HG02970 (cell line): ENCODE measurements around the gene P2RX4.
"Not testable (repeated sequence)": the region's sequence is repeated elsewhere in the genome, so short reads cannot be mapped to it uniquely, and the experiment has no call there.

Experiments
- ATAC-seq: cut with Tn5 transposase; IDR thresholded peaks from one replicate; pipeline ENCODE4 v1.9.1; 2021; ENCODE audit warnings: mild to moderate bottlenecking, moderate library complexity, moderate number of reproducible peaks; ENCODE audit not compliant: unreplicated experiment, low FRiP score

The P2RX4 gene

DNA sequence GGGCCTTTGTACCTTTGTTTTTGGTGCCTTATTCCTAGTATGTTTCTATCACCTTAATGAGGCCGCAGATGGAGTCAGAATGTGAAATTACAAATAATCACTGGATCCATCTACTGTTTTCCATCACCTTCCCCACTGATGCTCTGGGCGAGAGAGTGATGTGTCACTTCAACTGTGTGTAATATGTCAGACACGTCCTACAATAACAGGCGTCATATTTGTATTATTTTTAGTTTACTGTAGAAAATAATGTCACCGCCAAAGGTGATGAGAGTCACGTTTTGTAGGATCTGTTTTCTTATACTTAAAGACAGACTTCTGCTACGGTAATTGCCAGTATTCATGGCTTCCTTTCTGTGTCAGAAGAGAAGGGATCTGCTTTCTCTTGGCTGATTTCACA, 22.4 kb upstream of the P2RX4 start:
- ATAC-seq: no peak

GRCh38 chr12:121188227-121188626, 21.7 kb upstream of the P2RX4 start:
- no peak for ATAC-seq

DNA sequence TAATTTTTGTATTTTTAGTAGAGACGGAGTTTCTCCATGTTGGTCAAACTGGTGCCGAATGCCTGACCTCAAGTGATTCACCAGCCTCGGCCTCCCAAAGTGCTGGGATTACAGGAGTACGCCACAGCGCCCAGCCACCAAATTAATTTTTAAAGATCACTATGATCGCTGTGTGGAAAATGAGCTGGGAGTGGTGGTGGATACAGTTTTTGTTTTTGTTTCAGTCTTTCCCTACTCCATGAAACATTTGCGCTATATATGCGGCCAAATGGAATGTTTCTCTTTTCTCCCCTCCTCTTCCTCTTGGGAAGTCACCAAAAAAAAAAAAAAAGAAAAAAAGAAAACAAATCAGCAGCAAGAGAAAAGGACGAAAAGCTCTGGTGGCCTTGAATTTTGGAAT, 20.8 kb upstream of the P2RX4 start:
- ATAC-seq: no peak

GRCh38 chr12:121189619-121190155, 20.2 kb upstream of the P2RX4 start:
- ATAC-seq: no peak

DNA sequence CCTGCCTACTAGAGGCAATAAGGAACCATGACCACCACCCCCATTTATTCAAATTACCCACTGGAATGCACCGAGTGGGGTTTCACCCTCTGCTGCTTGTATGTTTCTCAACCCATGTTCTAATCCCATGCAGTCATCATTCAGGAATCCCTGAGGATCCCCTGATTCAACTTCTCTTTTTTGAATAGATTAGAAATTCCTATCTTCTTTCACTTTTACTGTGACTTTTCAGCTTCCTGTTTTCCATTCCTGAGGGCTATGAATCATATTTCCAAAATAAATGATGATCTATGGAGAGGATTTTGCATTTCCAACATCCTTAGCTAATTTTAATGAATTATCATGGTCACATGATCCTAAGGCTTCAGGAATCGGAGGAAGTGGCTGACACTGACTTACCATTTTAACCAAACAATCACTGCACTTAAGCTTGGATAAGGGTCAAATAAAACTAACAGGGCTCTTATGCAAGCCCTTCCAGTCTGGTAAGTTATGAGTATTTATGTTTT, 19.4 kb upstream of the P2RX4 start:
- ATAC-seq: no peak

- no peak for ATAC-seq
These were observed 18.8 kb upstream of the P2RX4 start for GRCh38 chr12:121191151-121191550.

GRCh38 chr12:121196902-121197301, 13.0 kb upstream of the P2RX4 start:
- no peak for ATAC-seq

GRCh38 chr12:121198949-121199348, 11.0 kb upstream of the P2RX4 start:
- ATAC-seq: no peak

DNA sequence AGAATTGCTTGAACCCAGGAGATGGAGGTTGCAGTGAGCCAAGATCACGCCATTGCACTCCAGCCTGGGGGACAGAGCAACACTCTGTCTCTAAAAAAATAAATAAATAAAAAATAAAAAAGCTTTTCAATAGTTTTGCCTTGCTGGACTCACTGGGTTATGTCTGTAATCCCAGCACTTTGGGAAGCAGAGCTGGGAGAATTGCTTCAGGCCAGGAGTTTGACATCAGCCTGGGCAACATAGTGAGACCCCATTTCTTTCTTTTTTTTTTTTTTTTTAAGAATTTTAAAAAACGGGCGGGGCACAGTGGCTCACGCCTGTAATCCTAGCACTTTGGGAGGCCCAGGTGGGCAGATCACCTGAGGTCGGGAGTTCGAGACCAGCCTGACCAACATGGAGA, 8.8 kb upstream of the P2RX4 start:
- not testable (repeated sequence) for ATAC-seq

DNA sequence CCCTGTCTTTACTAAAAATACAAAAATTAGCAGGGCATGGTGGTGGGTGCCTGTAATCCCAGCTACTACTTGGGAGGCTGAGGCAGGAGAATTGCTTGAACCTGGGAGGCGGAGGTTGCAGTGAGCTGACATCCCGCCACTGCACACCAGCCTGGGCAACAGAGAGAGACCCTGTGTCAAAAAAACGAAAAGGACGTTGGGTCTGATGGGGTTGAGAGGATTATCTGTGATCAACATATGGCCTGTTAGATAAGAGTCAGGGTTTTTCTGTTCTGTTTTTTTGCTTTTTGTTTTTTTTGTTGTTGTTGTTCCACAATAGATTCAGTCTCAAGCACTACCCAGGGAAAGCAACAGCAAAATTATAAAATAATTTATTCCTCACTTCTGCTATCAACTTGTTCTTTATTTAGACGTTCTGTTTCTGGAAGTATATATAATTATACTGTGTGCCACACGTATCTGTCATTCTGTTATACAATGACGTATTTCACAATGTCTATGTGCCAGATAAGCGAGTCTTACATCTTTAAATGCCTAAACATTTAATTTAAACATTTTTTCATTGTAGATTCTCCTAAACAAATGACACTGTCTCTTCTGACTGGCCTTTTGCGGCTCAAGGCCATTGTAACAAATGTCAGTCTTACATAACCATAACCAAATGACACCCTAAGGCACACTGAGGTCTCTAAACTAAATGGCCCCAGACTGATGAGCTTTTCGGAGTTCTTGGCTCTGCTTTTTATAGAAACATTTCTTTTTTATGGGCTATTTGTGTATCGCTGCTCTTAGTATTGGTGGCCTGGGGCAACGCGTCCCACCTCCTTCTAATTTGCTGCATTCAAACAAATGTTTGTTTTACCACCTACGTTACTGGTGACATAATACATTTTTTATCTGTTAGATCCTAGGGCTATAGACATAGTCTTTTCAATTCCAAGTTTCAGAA, 7.2 kb upstream of the P2RX4 start:
- no peak for ATAC-seq

- no peak for ATAC-seq
These were observed 6.4 kb upstream of the P2RX4 start for GRCh38 chr12:121203482-121203881.

DNA sequence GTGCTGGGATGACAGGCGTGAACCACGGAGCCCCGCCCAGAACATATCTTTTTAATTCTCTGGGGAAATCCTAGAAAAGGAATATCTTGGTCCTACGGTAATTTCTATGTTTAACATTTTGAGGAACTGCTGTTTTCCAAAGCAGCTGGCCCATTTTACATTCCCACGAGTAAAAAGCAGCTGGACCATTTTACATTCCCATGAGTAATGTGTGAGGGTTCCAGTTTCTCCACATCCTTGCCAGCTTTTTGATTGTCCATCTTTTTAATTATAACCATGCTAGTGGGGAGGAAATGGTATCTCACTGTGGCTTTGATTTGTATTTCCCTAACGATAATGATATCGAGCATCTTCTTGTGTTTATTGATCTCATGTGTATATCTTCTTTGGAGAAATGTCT, 4.4 kb upstream of the P2RX4 start:
- ATAC-seq: no peak

DNA sequence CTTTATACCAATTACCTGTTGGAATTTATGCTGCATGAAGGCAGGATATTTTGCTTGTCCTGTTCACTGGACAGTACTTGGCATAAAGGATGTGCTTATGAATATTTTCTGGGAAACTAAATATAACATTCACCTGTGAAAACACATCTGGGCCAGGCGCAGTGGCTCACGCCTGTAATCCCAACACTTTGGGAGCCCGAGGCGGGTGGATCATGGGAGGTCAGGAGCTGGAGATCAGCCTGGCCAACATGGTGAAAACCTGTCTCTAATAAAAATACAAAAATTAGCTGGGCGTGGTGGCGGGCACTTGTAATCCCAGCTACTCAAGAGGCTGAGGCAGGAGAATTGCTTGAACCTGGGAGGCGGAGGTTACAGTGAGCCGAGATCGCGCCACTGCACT, 1.4 kb upstream of the P2RX4 start:
- ATAC-seq: not testable (repeated sequence)

DNA sequence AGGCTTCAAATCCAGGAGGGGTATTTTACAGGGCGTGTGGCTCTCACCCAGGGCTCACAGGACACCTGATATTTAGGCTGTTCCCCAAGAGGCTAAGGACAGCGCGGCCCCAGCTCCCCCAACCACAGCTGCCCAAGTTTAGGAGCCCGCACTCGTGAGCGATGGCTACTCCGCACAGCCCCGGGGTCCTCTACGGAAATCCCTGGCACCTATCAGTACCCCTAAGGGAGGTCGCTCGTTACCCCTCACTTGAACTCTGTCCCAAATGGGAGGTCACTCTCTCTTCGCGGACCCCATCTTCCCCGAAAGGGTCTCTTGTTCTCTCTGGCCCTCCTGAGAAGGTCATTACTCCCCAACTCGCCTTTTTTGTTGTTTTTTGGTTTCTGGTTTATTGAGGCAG, 708 bp upstream of the P2RX4 start:
- ATAC-seq: no peak

- no peak for ATAC-seq
These were observed 2.9 kb downstream of the P2RX4 start for GRCh38 chr12:121212875-121213274.

DNA sequence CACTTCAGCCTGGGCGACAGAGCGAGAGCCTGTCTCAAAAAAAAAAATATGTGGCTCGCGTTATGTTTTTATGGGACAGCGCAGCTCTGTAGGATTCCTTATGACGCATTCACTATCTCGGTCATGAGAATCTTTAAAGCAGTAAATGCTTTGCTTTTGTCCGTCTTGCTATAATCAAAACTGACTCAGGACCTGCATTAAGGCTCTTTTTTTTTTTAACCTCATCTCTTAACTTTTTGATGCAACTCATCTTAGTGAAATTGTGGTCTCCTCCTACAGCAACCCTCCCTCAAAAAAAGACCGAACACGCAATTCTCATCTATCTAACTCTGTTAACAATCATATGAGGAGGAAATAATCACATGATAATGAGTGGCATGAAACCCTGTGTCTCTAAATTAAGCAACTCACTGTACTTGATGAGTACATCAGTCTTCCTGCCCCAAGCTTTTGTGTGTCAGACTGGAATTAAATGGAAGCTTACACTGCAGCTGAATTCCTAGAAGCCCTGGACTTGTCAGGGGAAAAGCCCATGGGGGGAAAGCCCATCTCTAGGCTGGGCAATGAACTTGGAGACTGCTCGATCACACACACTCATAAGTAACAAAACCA, 4.3 kb downstream of the P2RX4 start:
- no peak for ATAC-seq

GRCh38 chr12:121214855-121215745, 5.2 kb downstream of the P2RX4 start:
- ATAC-seq: no peak

DNA sequence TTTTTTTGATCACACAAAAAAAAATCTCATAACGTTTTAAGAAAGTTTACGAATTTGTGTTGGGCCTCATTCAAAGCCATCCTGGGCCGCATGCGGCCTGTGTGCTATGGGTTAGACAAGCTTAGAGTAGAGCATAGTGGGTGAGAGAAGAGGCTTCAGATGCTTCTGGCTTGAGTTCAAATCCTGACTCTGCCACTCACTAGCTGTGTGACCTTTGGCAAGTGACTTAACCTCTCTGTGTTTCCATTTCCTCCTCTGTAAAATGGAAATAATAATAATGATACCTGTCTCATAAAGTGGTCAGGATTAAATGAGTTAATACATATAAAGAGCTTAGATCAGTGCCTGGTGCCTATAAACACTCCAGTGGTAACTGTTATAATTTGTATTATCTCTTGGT, 6.2 kb downstream of the P2RX4 start:
- no peak for ATAC-seq

- ATAC-seq: no peak
These were observed 7.1 kb downstream of the P2RX4 start for GRCh38 chr12:121217063-121217462.

DNA sequence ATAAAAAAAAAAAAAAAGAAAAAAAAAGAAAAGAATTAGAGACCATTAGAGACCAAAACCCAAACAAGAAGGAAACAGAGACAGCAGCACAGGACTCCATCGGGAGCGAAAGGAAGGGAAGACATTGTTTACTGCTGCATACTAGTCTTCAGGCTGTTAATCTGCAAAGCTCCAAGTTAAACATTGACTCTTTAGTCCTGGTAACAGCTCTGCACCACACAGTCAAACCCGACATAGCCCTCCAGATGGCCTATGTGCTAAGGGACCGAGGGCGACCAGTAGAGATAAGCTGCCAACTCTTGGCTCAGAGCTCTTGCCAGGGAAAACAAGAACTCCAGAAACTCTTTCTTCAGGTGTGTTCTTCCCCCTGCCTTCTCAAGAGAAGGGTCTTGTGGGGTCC, 7.8 kb downstream of the P2RX4 start:
- ATAC-seq: no peak
